ENCODE results near the gene OSBPL6. TPM values are rescaled to one million over a fixed set of nuclear protein-coding genes. Genes with fewer than 3 reads are reported as not detected.

OSBPL6 gene
- total and polyA plus RNA-seq, 9 of the 15 experiments (the other 6 are each of a cell fraction or from before 2014, with no cell fraction given), result 3.4 to 12.7 (median 9.3) TPM

DNA sequence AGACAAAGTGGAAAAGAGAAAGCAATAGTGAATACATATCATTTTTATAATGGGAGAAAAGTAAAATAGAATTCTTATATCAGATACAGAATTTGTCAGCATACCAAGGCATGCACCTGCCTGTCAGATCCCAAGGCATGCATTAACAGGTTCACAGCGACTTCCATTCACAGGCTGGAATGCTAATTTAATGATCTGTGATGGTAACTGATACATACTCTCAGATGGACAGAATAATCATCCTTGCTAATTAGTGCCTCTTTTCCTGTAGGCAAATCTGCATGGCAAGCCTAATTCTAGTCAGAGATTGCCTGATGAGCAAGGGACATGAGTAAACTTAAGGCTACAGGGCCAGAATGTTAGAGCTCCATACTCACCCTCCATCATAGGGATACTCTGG is 180.6 kb downstream of the OSBPL6 start:
- Histone ChIP-seq H4K20me1 (replicated peaks; ENCODE audit: control insufficient read depth, insufficient read depth, low read length) (no peaks in the 10 kb centered on the region), H3K79me2 (ENCODE audit: control insufficient read depth, insufficient read depth, low read length) (no peaks in the 10 kb centered on the region), H3K4me2 (ENCODE audit: insufficient read depth, low read length) (no peak overlapping the region), H3K36me3 (ENCODE audit: control insufficient read depth, insufficient read depth, low read length) (no peaks in the 10 kb centered on the region), H3K9ac (ENCODE audit: insufficient read depth in 1 of 2, low read depth in 2 of 2, low read length in 2 of 2) (no peak overlapping the region), H3K4me1 (replicated peaks in 1 of 2; ENCODE audit: control insufficient read depth in 2 of 2, insufficient read depth in 2 of 2, low read length in 2 of 2) (no peaks in the 10 kb centered on the region), H3K9me1 (ENCODE audit: control insufficient read depth, insufficient read depth, low read length) (no peaks in the 10 kb centered on the region), H3K27ac (ENCODE audit: extremely low read depth, low read depth, low read length) (no peak overlapping the region), H2AFZ (ENCODE audit: low read depth, low read length) (no peak overlapping the region), H3K4me3 (no peak overlapping the region), H3K27me3 (ENCODE audit: control insufficient read depth in 2 of 2, insufficient read depth in 2 of 2, low read length in 2 of 2) (no peaks in the 10 kb centered on the region), H3K9me3 (replicated peaks; ENCODE audit: control insufficient read depth, insufficient read depth, low read depth, low read length) (no peaks in the 10 kb centered on the region)
- intact Hi-C loops (cut with micrococcal nuclease), result no loop called here
- ChIA-PET CTCF (ENCODE audit: low intra/inter-chr PET ratio) (no interaction called here), POLR2A (interaction anchor here (0.9 kb wide), 1 partner anchor 14 kb away, joined by 3 read pairs; no protein-coding TSS in a partner anchor)
- WGBS (ENCODE audit: insufficient coverage, low coverage, missing lambda C conversion rate), result 0% methylated on average over 1 of the region's 1 CpG
- BruUV-seq (replicated peaks), result no TSS peak
- ATAC-seq (no peak), DNase-seq (ENCODE audit: extremely low read depth in 1 of 4, low spot score in 3 of 4) (no peak), FAIRE-seq (no peak)
- no peak for TF ChIP-seq BRF1 (IDR thresholded peaks at IDR 0.05; ENCODE audit: borderline replicate concordance, extremely low read depth, insufficient read length)
- TF ChIP-seq CBX3 (IDR thresholded peaks at IDR 0.05; ENCODE audit: borderline replicate concordance in 1 of 2, low read length in 2 of 2), result no peak
- no peak for TF ChIP-seq ZNF316 (IDR thresholded peaks at IDR 0.05)
- TF ChIP-seq, protein P1, sequence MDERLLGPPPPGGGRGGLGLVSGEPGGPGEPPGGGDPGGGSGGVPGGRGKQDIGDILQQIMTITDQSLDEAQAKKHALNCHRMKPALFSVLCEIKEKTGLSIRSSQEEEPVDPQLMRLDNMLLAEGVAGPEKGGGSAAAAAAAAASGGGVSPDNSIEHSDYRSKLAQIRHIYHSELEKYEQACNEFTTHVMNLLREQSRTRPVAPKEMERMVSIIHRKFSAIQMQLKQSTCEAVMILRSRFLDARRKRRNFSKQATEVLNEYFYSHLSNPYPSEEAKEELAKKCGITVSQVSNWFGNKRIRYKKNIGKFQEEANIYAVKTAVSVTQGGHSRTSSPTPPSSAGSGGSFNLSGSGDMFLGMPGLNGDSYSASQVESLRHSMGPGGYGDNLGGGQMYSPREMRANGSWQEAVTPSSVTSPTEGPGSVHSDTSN (CRISPR knock-in tag; IDR thresholded peaks at IDR 0.05; ENCODE audit: low read depth), result no peak
- TF ChIP-seq, protein P1 (tag; conservative IDR thresholded peaks at IDR 0.05; ENCODE audit: low read depth), result no peak
- TF ChIP-seq L3MBTL2 (IDR thresholded peaks at IDR 0.05), result no peak
- in situ Hi-C loops (cut with MboI), result no loop called here
